Measurements from ENCODE around the gene FGF12.

The FGF12 gene

DNA sequence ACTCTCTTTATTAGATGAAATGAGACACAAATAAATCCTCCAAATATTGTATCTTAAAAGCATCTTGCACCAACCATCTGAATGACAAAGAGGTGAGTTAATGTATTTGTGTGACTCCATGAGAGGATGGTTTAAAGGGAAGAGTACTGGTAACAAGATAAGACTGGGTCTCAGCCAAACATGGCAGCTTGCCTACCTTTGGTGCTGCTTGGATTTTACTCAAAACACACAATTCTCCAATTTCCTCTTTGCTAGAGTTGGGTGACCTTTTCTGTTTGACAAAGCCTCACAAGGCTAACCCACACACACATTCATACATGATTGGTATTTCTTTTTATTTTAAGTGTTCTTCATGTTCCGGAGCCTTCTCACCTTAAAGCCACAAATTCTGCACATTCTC lies 506.4 kb downstream of the FGF12 start (continued):
- TF ChIP-seq ZFP3 (CRISPR knock-in tag; IDR thresholded peaks at IDR 0.05), result no peak
- TF ChIP-seq BACH2 (CRISPR knock-in tag; IDR thresholded peaks at IDR 0.05; ENCODE audit: borderline replicate concordance), result no peak

- ATAC-seq, result no peak
- no peak for TF ChIP-seq ESRRG (CRISPR knock-in tag; IDR thresholded peaks at IDR 0.05)
- TF ChIP-seq OSR1 (CRISPR knock-in tag; IDR thresholded peaks at IDR 0.05), result no peak
- TF ChIP-seq ZNF8 (CRISPR knock-in tag; IDR thresholded peaks at IDR 0.05), result no peak
- no peak for TF ChIP-seq ZFP30 (CRISPR knock-in tag; IDR thresholded peaks at IDR 0.05)
- no peak for TF ChIP-seq PPARA (CRISPR knock-in tag; IDR thresholded peaks at IDR 0.05; ENCODE audit: borderline replicate concordance)
- no peak for TF ChIP-seq BACH2 (CRISPR knock-in tag; IDR thresholded peaks at IDR 0.05; ENCODE audit: borderline replicate concordance)
- no peak for TF ChIP-seq TOX (CRISPR knock-in tag; IDR thresholded peaks at IDR 0.05; ENCODE audit: borderline replicate concordance)
- no peak for TF ChIP-seq ZC3H10 (CRISPR knock-in tag; IDR thresholded peaks at IDR 0.05)
- no peak for TF ChIP-seq POU6F1 (CRISPR knock-in tag; IDR thresholded peaks at IDR 0.05; ENCODE audit: borderline replicate concordance, low read depth)
- TF ChIP-seq GLIS3 (CRISPR knock-in tag; IDR thresholded peaks at IDR 0.05), result no peak
- no peak for TF ChIP-seq SNAI2 (CRISPR knock-in tag; IDR thresholded peaks at IDR 0.05)
- no peak for TF ChIP-seq TSHZ2 (CRISPR knock-in tag; IDR thresholded peaks at IDR 0.05)
Observed at GRCh38 chr3:192219926-192220325, 507.4 kb downstream of the FGF12 start.

DNA sequence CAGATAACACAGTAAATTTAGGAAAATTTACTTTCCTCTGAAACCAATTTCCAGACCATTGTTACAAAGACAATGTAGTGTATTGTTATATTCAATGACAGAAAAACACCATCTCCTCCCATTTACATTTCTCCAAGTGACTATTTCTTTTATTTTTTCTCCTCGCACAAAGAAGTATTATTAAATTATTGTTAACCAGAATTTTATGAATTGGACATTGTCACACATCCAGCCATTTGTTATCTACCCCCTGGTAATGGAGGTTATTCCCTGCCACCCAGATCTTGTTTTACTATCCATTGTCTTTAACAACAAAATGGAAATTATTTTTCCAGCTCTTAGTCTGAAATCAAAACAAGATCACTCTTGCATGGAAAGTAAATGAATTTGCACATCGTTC lies 511.3 kb downstream of the FGF12 start:
- ATAC-seq, result no peak
- no peak for TF ChIP-seq TOX (CRISPR knock-in tag; IDR thresholded peaks at IDR 0.05; ENCODE audit: borderline replicate concordance)
- TF ChIP-seq ARNTL (CRISPR knock-in tag; IDR thresholded peaks at IDR 0.05; ENCODE audit: borderline replicate concordance, low read depth), result no peak
- no peak for TF ChIP-seq ZNF8 (CRISPR knock-in tag; IDR thresholded peaks at IDR 0.05)
- no peak for TF ChIP-seq ZFP3 (CRISPR knock-in tag; IDR thresholded peaks at IDR 0.05)
- no peak for TF ChIP-seq TCF4 (CRISPR knock-in tag; IDR thresholded peaks at IDR 0.05; ENCODE audit: borderline replicate concordance)
- TF ChIP-seq SNAI2 (CRISPR knock-in tag; IDR thresholded peaks at IDR 0.05), result no peak
- TF ChIP-seq BACH2 (CRISPR knock-in tag; IDR thresholded peaks at IDR 0.05; ENCODE audit: borderline replicate concordance), result no peak
- no peak for TF ChIP-seq CREB5 (CRISPR knock-in tag; IDR thresholded peaks at IDR 0.05; ENCODE audit: low read depth)
- TF ChIP-seq ZFP30 (CRISPR knock-in tag; IDR thresholded peaks at IDR 0.05), result no peak
- no peak for TF ChIP-seq OSR1 (CRISPR knock-in tag; IDR thresholded peaks at IDR 0.05)
- TF ChIP-seq ISL1 (CRISPR knock-in tag; IDR thresholded peaks at IDR 0.05), result no peak
- TF ChIP-seq RARB (CRISPR knock-in tag; IDR thresholded peaks at IDR 0.05), result no peak
- TF ChIP-seq PPARA (CRISPR knock-in tag; IDR thresholded peaks at IDR 0.05; ENCODE audit: borderline replicate concordance), result no peak
- TF ChIP-seq ESRRG (CRISPR knock-in tag; IDR thresholded peaks at IDR 0.05), result no peak
- TF ChIP-seq, protein P1, sequence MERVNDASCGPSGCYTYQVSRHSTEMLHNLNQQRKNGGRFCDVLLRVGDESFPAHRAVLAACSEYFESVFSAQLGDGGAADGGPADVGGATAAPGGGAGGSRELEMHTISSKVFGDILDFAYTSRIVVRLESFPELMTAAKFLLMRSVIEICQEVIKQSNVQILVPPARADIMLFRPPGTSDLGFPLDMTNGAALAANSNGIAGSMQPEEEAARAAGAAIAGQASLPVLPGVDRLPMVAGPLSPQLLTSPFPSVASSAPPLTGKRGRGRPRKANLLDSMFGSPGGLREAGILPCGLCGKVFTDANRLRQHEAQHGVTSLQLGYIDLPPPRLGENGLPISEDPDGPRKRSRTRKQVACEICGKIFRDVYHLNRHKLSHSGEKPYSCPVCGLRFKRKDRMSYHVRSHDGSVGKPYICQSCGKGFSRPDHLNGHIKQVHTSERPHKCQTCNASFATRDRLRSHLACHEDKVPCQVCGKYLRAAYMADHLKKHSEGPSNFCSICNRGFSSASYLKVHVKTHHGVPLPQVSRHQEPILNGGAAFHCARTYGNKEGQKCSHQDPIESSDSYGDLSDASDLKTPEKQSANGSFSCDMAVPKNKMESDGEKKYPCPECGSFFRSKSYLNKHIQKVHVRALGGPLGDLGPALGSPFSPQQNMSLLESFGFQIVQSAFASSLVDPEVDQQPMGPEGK (CRISPR knock-in tag; IDR thresholded peaks at IDR 0.05; ENCODE audit: borderline replicate concordance), result no peak
- no peak for TF ChIP-seq TSHZ2 (CRISPR knock-in tag; IDR thresholded peaks at IDR 0.05)
